WTC11 (cell line): ENCODE data around the gene F5. TPM values are rescaled to one million over a fixed set of nuclear protein-coding genes. Genes with fewer than 3 reads are reported as not detected.

Experiments
- ATAC-seq: fragments of 200-7000 bp; cut with Tn5 transposase; 2 replicates; pipeline ENCODE4 v1.10.0; 2021; ENCODE audit warnings: mild to moderate bottlenecking, moderate library complexity
- CTCF ChIA-PET: fragments of 300-600 bp; sonication (Branson Sonifier 250); formaldehyde crosslinking; loops from one replicate; lab custom pipeline; 2021; ENCODE audit warnings: antibody characterized with exemption; lab: Charles Lee
- POLR2A ChIA-PET: fragments of 350-600 bp; sonication (Branson Sonifier 250); formaldehyde crosslinking; loops from one replicate; lab custom pipeline; 2021; ENCODE audit warnings: antibody characterized with exemption; lab: Charles Lee
- DNase-seq: peaks from one replicate; pipeline ENCODE4 v3.0.0; 2021; ENCODE audit warnings: low spot score
- H3K27ac Mint-ChIP-seq: 2 replicates; pipeline ENCODE4 v1.8.0; 2021; ENCODE audit warnings: mixed read lengths
- H3K27me3 Mint-ChIP-seq: 2 replicates; pipeline ENCODE4 v1.8.0; 2021; ENCODE audit warnings: low read depth, mild to moderate bottlenecking, moderate library complexity, mixed read lengths
- H3K36me3 Mint-ChIP-seq: 2 replicates; pipeline ENCODE4 v1.8.0; 2021; ENCODE audit warnings: mixed read lengths
- H3K4me1 Mint-ChIP-seq: 2 replicates; pipeline ENCODE4 v1.8.0; 2022; ENCODE audit warnings: mixed read lengths
- H3K4me3 Mint-ChIP-seq: 2 replicates; pipeline ENCODE4 v1.8.0; 2021; ENCODE audit warnings: mild to moderate bottlenecking, moderate library complexity, mixed read lengths
- H3K9me3 Mint-ChIP-seq: 2 replicates; pipeline ENCODE4 v1.8.0; 2021; ENCODE audit warnings: mixed read lengths
- AR ChIP-seq: fragments of 250-450 bp; sonication (Bioruptor Pico); IDR thresholded peaks from 2 replicates; pipeline ENCODE4 v1.9.0; 2021; ENCODE audit warnings: mild to moderate bottlenecking
- CREB1 ChIP-seq: sonication (generic); formaldehyde crosslinking; IDR thresholded peaks from 2 replicates; pipeline ENCODE4 v1.8.0; 2023; ENCODE audit warnings: mild to moderate bottlenecking, missing genetic modification reagents
- GABPB1 ChIP-seq: sonication (generic); formaldehyde crosslinking; IDR thresholded peaks from 2 replicates; pipeline ENCODE4 v1.8.1; 2023; ENCODE audit warnings: mild to moderate bottlenecking, missing genetic modification reagents
- GTF2I ChIP-seq: fragments of 250-450 bp; sonication (Bioruptor Pico); conservative IDR thresholded peaks from 2 replicates; pipeline ENCODE4 v1.4.0; 2021; ENCODE audit warnings: mild to moderate bottlenecking
- IRF1 ChIP-seq: sonication (generic); formaldehyde crosslinking; IDR thresholded peaks from 2 replicates; pipeline ENCODE4 v1.8.0; 2023; ENCODE audit warnings: missing genetic modification reagents
- IRF2 ChIP-seq: sonication (generic); formaldehyde crosslinking; IDR thresholded peaks from 2 replicates; pipeline ENCODE4 v1.8.0; 2022; ENCODE audit warnings: low read depth, missing genetic modification reagents, borderline replicate concordance
- JAZF1 ChIP-seq: fragments of 250-450 bp; sonication (Bioruptor Pico); IDR thresholded peaks from 2 replicates; pipeline ENCODE4 v1.9.0; 2021; ENCODE audit warnings: moderate library complexity, mild to moderate bottlenecking, inconsistent platforms
- JUN ChIP-seq: sonication (generic); formaldehyde crosslinking; IDR thresholded peaks from 2 replicates; pipeline ENCODE4 v1.8.0; 2023; ENCODE audit warnings: mild to moderate bottlenecking, missing genetic modification reagents
- MAX ChIP-seq: sonication (generic); formaldehyde crosslinking; IDR thresholded peaks from 2 replicates; pipeline ENCODE4 v1.8.0; 2022; ENCODE audit warnings: mild to moderate bottlenecking, missing genetic modification reagents
- MYBL2 ChIP-seq: sonication (generic); formaldehyde crosslinking; IDR thresholded peaks from 2 replicates; pipeline ENCODE4 v1.8.1; 2023; ENCODE audit warnings: mild to moderate bottlenecking, moderate library complexity, missing genetic modification reagents
- NFATC4 ChIP-seq: fragments of 250-450 bp; sonication (Bioruptor Pico); IDR thresholded peaks from 2 replicates; pipeline ENCODE4 v1.9.0; 2021; ENCODE audit warnings: mild to moderate bottlenecking
- NR1H2 ChIP-seq: sonication (generic); formaldehyde crosslinking; IDR thresholded peaks from 2 replicates; pipeline ENCODE4 v1.9.0; 2021; ENCODE audit warnings: mild to moderate bottlenecking, moderate library complexity, missing genetic modification reagents
- RORB ChIP-seq: fragments of 250-450 bp; sonication (Bioruptor Pico); IDR thresholded peaks from 2 replicates; pipeline ENCODE4 v1.9.0; 2021; ENCODE audit warnings: mild to moderate bottlenecking
- SMAD4 ChIP-seq: sonication (generic); formaldehyde crosslinking; IDR thresholded peaks from 2 replicates; pipeline ENCODE4 v1.8.0; 2022; ENCODE audit warnings: mild to moderate bottlenecking, missing genetic modification reagents
- SP1 ChIP-seq: sonication (generic); formaldehyde crosslinking; conservative IDR thresholded peaks from 2 replicates; pipeline ENCODE4 v1.8.1; 2022; ENCODE audit warnings: missing genetic modification reagents
- TEAD1 ChIP-seq: sonication (generic); formaldehyde crosslinking; IDR thresholded peaks from 2 replicates; pipeline ENCODE4 v1.8.0; 2022; ENCODE audit warnings: mild to moderate bottlenecking, missing genetic modification reagents
- ZNF219 ChIP-seq: sonication (generic); formaldehyde crosslinking; IDR thresholded peaks from 2 replicates; pipeline ENCODE4 v1.8.0; 2023; ENCODE audit warnings: missing genetic modification reagents, mild to moderate bottlenecking, borderline replicate concordance
- ZNF263 ChIP-seq: sonication (generic); formaldehyde crosslinking; IDR thresholded peaks from 2 replicates; pipeline ENCODE4 v1.8.1; 2022; ENCODE audit warnings: low read depth, mild to moderate bottlenecking, moderate library complexity, missing genetic modification reagents
- ZNF416 ChIP-seq: fragments of 250-450 bp; sonication (Bioruptor Pico); IDR thresholded peaks from 2 replicates; pipeline ENCODE4 v1.9.0; 2021; ENCODE audit warnings: mild to moderate bottlenecking, inconsistent platforms
- ZNF671 ChIP-seq: fragments of 250-450 bp; sonication (Bioruptor Pico); IDR thresholded peaks from 2 replicates; pipeline ENCODE4 v1.8.0; 2021; ENCODE audit warnings: mild to moderate bottlenecking
- total RNA-seq: library from RNA; stranded (reverse); gene quantifications from 3 replicates; pipeline ENCODE4 v1.2.3, GENCODE V29; 2021
- TF ChIP-seq, protein P1 (sequence below): sonication (generic); formaldehyde crosslinking; IDR thresholded peaks from 2 replicates; pipeline ENCODE4 v1.8.1; 2022; ENCODE audit warnings: low read depth, mild to moderate bottlenecking, moderate library complexity, missing genetic modification reagents, borderline replicate concordance
- TF ChIP-seq, protein P2 (sequence below): sonication (generic); formaldehyde crosslinking; IDR thresholded peaks from 2 replicates; pipeline ENCODE4 v1.8.1; 2022; ENCODE audit warnings: low read depth, missing genetic modification reagents, borderline replicate concordance
- TF ChIP-seq, protein P3 (sequence below): sonication (generic); formaldehyde crosslinking; conservative IDR thresholded peaks from 2 replicates; pipeline ENCODE4 v1.8.1; 2023; ENCODE audit warnings: mild to moderate bottlenecking, low read depth, missing genetic modification reagents, moderate library complexity

The F5 gene
- total RNA-seq, 1 experiment from 2014 or later: 0.20 TPM

DNA sequence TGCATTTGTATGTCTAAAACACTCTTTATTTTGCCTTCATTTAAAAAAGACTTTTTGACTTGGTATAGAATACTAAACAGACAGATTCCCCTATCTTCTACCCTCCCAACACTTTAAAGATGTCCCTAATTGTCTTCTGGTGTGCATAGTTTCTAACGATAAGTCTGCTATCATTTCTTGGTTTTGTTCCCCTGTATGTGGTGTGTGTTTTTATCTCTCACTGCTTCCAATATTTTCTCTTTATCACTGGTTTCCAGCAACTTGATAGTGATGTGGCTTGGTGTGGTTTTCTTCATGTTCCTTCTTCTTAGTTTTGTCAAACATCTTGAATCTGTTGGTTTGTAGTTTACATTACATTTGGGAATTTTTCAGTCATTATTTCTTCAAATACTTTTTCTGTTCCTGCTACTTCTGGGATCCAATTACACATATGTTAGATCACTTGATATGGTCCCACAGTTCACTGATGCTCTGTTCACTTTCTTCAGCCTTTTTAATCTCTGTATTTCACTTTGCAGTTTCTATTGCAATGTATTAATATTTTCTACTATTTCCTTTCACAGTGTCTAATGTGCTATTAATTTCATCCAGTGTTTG, 23.2 kb downstream of the F5 start:
- no peaks in the 10 kb centered on the region; the same call in 1 of the 2 replicates for H3K36me3 Mint-ChIP-seq
- no peaks in the 10 kb centered on the region for H3K4me1 Mint-ChIP-seq
- no peak overlapping the region for H3K27ac Mint-ChIP-seq
- DNase-seq: no peak
- no peak for ATAC-seq
- peaks cover 21% of the 10 kb centered on the region for H3K9me3 Mint-ChIP-seq
- CTCF ChIA-PET: no interaction called here
- TF ChIP-seq GABPB1 (CRISPR knock-in tag) (no peak), NR1H2 (CRISPR knock-in tag) (no peak), IRF1 (no peak), RORB (no peak), NFATC4 (CRISPR knock-in tag) (no peak)
- TF ChIP-seq, protein P1, sequence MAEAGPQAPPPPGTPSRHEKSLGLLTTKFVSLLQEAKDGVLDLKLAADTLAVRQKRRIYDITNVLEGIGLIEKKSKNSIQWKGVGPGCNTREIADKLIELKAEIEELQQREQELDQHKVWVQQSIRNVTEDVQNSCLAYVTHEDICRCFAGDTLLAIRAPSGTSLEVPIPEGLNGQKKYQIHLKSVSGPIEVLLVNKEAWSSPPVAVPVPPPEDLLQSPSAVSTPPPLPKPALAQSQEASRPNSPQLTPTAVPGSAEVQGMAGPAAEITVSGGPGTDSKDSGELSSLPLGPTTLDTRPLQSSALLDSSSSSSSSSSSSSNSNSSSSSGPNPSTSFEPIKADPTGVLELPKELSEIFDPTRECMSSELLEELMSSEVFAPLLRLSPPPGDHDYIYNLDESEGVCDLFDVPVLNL (CRISPR knock-in tag): no peak
- TF ChIP-seq, all 79 proteins: peak for 0
- Mint-ChIP-seq H3K4me3 (no peak overlapping the region), H3K27me3 (no peaks in the 10 kb centered on the region)
- POLR2A ChIA-PET: no interaction called here

GRCh38 chr1:169561692-169562091, 24.6 kb downstream of the F5 start:
- Mint-ChIP-seq H3K4me3 (no peak overlapping the region), H3K27ac (no peak overlapping the region), H3K9me3 (peaks cover 21% of the 10 kb centered on the region), H3K36me3 (no peaks in the 10 kb centered on the region; the same call in 1 of the 2 replicates), H3K4me1 (peaks cover 8% of the 10 kb centered on the region; the same call in 1 of the 2 replicates), H3K27me3 (no peaks in the 10 kb centered on the region)
- ATAC-seq (no peak), DNase-seq (no peak)
- CTCF ChIA-PET: no interaction called here
- TF ChIP-seq SP1 (CRISPR knock-in tag) (no peak), JAZF1 (no peak), JUN (CRISPR knock-in tag) (no peak), ZNF671 (CRISPR knock-in tag) (no peak), CREB1 (CRISPR knock-in tag) (no peak), GTF2I (CRISPR knock-in tag) (no peak), SMAD4 (CRISPR knock-in tag) (no peak), IRF2 (CRISPR knock-in tag) (no peak), ZNF263 (no peak), RORB (no peak)
- TF ChIP-seq, protein P2, sequence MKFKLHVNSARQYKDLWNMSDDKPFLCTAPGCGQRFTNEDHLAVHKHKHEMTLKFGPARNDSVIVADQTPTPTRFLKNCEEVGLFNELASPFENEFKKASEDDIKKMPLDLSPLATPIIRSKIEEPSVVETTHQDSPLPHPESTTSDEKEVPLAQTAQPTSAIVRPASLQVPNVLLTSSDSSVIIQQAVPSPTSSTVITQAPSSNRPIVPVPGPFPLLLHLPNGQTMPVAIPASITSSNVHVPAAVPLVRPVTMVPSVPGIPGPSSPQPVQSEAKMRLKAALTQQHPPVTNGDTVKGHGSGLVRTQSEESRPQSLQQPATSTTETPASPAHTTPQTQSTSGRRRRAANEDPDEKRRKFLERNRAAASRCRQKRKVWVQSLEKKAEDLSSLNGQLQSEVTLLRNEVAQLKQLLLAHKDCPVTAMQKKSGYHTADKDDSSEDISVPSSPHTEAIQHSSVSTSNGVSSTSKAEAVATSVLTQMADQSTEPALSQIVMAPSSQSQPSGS: no peak
- POLR2A ChIA-PET: no interaction called here

DNA sequence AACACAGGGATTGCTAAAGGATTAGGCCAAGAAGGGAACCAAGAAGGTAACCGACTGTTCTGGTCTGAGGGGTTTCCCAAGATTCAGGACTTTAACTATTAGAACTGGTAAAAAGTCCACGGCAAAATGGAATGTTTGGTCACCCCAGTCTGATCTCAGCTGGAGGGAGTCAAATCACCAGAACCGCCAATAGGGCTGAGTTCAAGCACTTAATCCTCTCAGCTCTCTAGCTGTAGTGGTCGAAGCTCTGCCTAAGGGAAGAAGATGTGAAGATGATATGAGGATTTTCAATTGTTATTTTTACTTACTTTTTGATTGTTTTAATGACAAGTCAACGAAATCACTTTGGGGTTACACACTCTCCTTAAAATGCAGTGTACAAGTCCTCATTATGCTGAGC, 29.1 kb downstream of the F5 start:
- DNase-seq (no peak), ATAC-seq (peak; percentile 62)
- TF ChIP-seq MAX (CRISPR knock-in tag) (no peak), GABPB1 (CRISPR knock-in tag) (no peak), NFATC4 (CRISPR knock-in tag) (no peak), ZNF416 (CRISPR knock-in tag) (no peak), NR1H2 (CRISPR knock-in tag) (no peak), TEAD1 (CRISPR knock-in tag) (no peak), MYBL2 (CRISPR knock-in tag) (no peak), ZNF219 (CRISPR knock-in tag) (no peak), SP1 (CRISPR knock-in tag) (no peak), AR (CRISPR knock-in tag) (no peak)
- TF ChIP-seq, protein P3, sequence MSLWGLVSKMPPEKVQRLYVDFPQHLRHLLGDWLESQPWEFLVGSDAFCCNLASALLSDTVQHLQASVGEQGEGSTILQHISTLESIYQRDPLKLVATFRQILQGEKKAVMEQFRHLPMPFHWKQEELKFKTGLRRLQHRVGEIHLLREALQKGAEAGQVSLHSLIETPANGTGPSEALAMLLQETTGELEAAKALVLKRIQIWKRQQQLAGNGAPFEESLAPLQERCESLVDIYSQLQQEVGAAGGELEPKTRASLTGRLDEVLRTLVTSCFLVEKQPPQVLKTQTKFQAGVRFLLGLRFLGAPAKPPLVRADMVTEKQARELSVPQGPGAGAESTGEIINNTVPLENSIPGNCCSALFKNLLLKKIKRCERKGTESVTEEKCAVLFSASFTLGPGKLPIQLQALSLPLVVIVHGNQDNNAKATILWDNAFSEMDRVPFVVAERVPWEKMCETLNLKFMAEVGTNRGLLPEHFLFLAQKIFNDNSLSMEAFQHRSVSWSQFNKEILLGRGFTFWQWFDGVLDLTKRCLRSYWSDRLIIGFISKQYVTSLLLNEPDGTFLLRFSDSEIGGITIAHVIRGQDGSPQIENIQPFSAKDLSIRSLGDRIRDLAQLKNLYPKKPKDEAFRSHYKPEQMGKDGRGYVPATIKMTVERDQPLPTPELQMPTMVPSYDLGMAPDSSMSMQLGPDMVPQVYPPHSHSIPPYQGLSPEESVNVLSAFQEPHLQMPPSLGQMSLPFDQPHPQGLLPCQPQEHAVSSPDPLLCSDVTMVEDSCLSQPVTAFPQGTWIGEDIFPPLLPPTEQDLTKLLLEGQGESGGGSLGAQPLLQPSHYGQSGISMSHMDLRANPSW: no peak
- CTCF ChIA-PET: interaction anchor here (0.9 to 1.3 kb wide), 2 partner anchors 11 to 39 kb away, joined by 3 to 6 read pairs; no protein-coding TSS in a partner anchor
- Mint-ChIP-seq H3K36me3 (no peaks in the 10 kb centered on the region), H3K9me3 (no peaks in the 10 kb centered on the region), H3K4me3 (no peak overlapping the region), H3K4me1 (peaks cover 9% of the 10 kb centered on the region; the same call in 1 of the 2 replicates), H3K27me3 (no peaks in the 10 kb centered on the region), H3K27ac (no peak overlapping the region)
- POLR2A ChIA-PET: no interaction called here
